Activated CD8-positive, alpha-beta T cell treated with anti-CD3 and anti-CD28 coated beads, Interleukin-2, amount 10 ng/mL, durations not matched to agents 7 days and 5 days (primary cell): ENCODE data around the gene KRTAP10-1. TPM values are rescaled to one million over a fixed set of nuclear protein-coding genes. Genes with fewer than 3 reads are reported as not detected.
"Not testable (repeated sequence)": the region's sequence is repeated elsewhere in the genome, so short reads cannot be mapped to it uniquely, and the experiment has no call there.

Experiments
- ATAC-seq: fragments of 150-1000 bp; cut with Tn5 transposase; one replicate; pipeline ENCODE4 v1.10.0; 2021; ENCODE audit warnings: moderate library complexity
- CTCF ChIA-PET: fragments of 350-600 bp; sonication (Branson Sonifier 250); formaldehyde crosslinking; loops from one replicate; lab custom pipeline; 2021; ENCODE audit warnings: antibody characterized with exemption; lab: Charles Lee
- POLR2A ChIA-PET: fragments of 350-600 bp; sonication (Branson Sonifier 250); formaldehyde crosslinking; loops from one replicate; lab custom pipeline; 2021; ENCODE audit warnings: antibody characterized with exemption; lab: Charles Lee
- DNase-seq: peaks from one replicate; pipeline ENCODE4 v3.0.0-alpha.2; 2020
- H3K27ac Mint-ChIP-seq: one replicate; pipeline ENCODE4 v1.8.0; 2021; ENCODE audit warnings: mild to moderate bottlenecking, mixed read lengths
- H3K27me3 Mint-ChIP-seq: one replicate; pipeline ENCODE4 v1.8.0; 2021; ENCODE audit warnings: low read depth, mixed read lengths
- H3K36me3 Mint-ChIP-seq: one replicate; pipeline ENCODE4 v1.8.0; 2021; ENCODE audit warnings: low read depth, mixed read lengths
- H3K4me1 Mint-ChIP-seq: one replicate; pipeline ENCODE4 v1.8.0; 2021; ENCODE audit warnings: low read depth, mixed read lengths
- H3K4me3 Mint-ChIP-seq: one replicate; pipeline ENCODE4 v1.8.0; 2021; ENCODE audit warnings: mild to moderate bottlenecking, mixed read lengths
- H3K9me3 Mint-ChIP-seq: one replicate; pipeline ENCODE4 v1.8.0; 2022; ENCODE audit warnings: mixed read lengths; ENCODE audit not compliant: insufficient read depth
- total RNA-seq, 2 experiments: library from RNA; stranded (reverse); gene quantifications; one replicate each; pipeline ENCODE4 v1.2.3, GENCODE V29; 2021

KRTAP10-1 gene, protein sequence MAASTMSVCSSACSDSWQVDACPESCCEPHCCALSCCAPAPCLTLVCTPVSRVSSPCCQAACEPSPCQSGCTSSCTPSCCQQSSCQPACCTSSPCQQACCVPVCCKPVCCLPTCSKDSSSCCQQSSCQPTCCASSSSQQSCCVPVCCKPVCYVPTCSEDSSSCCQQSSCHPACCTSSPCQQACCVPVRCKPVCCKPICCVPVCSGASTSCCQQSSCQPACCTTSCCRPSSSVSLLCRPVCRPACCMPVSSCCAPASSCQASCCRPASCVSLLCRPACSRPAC
- not detected for total RNA-seq

DNA sequence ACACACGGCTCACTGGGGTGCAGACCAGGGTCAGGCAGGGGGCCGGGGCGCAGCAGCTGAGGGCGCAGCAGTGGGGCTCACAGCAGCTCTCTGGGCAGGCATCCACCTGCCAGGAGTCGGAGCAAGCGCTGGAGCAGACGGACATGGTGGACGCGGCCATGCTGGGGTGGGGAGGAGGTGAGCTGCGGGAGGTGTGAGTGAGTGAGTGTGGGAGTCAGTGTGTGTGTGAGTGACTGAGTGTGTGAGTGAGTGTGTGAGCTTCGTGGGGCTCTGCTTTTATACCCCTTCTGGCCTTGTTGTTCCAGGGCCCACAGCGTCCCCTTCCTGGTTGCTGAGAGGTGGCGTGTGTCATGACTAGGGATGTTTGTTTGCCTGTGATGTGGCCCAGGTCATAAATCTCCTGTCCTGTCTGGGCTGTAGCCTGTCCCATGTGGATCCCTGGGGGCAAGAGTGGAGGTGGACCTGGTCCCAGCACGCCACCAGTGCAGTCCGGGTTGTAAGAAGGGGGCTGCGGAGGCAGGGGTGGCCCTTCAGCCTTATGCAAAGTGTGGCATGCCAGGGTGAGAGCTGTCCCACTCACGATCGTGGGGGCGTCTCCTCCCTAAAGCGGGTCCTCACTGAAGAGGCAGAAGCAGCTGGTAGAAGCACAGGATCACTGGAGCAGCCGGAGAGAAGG, at the start of gene KRTAP10-1:
TSS of gene KRTAP10-1 (minus strand) at position 205 of the 676 bp plus-strand sequence. CDS start at position 160, 45 bp downstream.
- Mint-ChIP-seq H3K27me3 (no peaks in the 10 kb centered on the region), H3K36me3 (no peaks in the 10 kb centered on the region), H3K9me3 (no peaks in the 10 kb centered on the region), H3K4me3 (no peak within 1 kb of the TSS), H3K4me1 (no peaks in the 10 kb centered on the region), H3K27ac (no peak within 1 kb of the TSS)
- POLR2A ChIA-PET, result no interaction called here
- ATAC-seq (no peak), DNase-seq (peak; percentile 12)
- CTCF ChIA-PET, result no interaction called here

DNA sequence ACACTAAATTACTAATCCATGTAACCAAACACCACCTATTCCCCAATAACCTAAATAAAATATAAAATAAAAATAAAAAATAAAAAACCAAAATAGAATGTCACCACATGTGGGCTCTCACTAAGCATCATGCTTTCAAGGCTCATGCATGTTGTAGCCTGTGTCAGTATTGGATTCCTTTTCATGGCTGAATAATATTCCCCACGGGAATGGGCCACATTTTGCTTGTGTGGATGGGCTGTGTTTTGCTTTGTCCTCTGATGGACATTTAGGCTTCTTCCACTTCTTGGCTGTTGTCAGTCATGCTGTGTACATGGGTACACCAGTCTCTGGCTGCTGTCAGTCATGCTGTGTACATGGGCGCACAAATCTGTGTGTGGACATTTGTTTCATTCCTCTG, 49.1 kb upstream of the KRTAP10-1 start:
- Mint-ChIP-seq H3K27ac (no peak overlapping the region), H3K9me3 (no peaks in the 10 kb centered on the region), H3K36me3 (no peaks in the 10 kb centered on the region), H3K4me3 (no peak overlapping the region), H3K4me1 (peaks cover 2% of the 10 kb centered on the region), H3K27me3 (peaks cover 28% of the 10 kb centered on the region)
- no peak for DNase-seq
- no peak for ATAC-seq
- POLR2A ChIA-PET, result no interaction called here
- CTCF ChIA-PET, result no interaction called here

DNA sequence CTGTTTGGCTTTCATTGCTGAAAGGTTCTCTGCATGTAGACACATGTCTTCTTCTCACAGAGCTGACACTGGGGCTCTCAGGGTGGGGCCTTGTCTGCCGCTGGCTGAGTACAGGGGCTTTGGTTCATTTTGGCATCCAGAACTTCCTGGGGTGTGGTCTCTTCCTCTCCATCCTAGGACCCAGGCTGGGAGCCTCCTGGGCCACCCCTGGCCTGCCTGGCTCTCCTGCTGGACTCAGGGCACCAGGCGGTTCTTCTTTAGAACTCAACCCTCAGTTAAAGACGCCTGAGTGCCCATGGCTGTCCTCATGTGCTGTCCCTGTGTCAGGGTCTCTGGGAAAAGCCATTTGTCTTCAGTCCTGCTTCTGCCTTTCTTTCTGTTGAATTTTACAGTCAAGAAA, 45.9 kb upstream of the KRTAP10-1 start:
- peaks cover 17% of the 10 kb centered on the region for H3K9me3 Mint-ChIP-seq
- H3K27me3 Mint-ChIP-seq, result peaks cover 30% of the 10 kb centered on the region
- H3K27ac Mint-ChIP-seq, result no peak overlapping the region
- DNase-seq (no peak), ATAC-seq (no peak)
- ChIA-PET POLR2A (no interaction called here), CTCF (no interaction called here)
- peaks cover 3% of the 10 kb centered on the region for H3K4me1 Mint-ChIP-seq
- H3K36me3 Mint-ChIP-seq, result no peaks in the 10 kb centered on the region
- H3K4me3 Mint-ChIP-seq, result no peak overlapping the region

DNA sequence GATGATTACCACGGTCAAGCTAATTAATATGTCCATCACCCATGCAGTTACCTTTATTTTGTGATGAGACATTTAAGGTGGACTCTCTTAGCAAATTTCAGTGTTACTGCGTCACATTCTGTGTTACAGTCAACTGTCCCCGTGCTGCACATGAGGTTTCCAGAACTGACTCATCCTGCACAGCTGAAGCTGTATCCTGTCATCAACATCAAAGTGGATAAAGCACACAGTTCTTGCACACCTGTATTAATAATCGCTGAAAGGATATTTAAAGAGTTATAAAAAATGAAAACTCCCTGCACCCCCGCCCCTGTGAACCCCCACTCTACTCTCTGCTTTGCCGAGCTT, 43.8 kb upstream of the KRTAP10-1 start:
- ChIA-PET POLR2A (no interaction called here), CTCF (interaction anchor here (1.2 kb wide), 1 partner anchor 210 kb away, joined by 3 read pairs; no protein-coding TSS in a partner anchor)
- DNase-seq (no peak), ATAC-seq (no peak)
- Mint-ChIP-seq H3K27ac (no peak overlapping the region), H3K4me3 (no peak overlapping the region), H3K4me1 (peaks cover 3% of the 10 kb centered on the region), H3K9me3 (peaks cover 18% of the 10 kb centered on the region), H3K36me3 (peaks cover 4% of the 10 kb centered on the region), H3K27me3 (peaks cover 30% of the 10 kb centered on the region)

DNA sequence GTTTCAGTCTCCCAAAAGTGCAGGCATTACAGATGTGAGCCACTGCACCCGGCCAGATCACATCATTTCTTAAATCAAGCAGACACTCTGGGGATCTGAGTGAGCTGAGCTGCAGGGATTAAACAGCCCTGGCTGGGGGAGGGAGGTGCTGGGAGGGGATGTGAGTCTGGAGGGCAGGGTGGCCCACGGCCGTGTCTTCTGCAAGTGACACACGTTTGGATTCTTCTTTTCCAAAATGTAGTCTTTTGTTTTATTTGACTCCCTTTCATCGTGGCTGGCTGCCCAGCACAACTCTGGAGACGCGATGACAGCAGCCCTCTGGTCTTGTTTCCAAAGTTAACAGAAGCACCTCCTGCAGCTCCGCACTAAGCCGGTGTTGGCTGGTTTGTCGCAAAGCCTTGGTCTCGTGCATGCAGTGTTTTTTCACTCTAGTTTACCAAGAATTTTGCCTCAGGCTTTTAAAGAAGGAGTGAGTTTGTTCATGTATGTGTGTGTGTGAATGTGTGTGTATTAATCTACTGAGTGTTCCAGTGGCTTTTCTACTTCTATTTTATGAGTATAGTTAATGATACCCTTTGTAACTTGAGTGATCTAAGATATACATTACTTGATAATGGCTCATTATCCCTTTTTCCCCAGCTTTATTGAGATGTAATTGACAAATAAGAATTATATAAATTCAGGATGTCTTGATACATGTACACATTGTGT, 43.2 kb upstream of the KRTAP10-1 start:
- CTCF ChIA-PET, result no interaction called here

DNA sequence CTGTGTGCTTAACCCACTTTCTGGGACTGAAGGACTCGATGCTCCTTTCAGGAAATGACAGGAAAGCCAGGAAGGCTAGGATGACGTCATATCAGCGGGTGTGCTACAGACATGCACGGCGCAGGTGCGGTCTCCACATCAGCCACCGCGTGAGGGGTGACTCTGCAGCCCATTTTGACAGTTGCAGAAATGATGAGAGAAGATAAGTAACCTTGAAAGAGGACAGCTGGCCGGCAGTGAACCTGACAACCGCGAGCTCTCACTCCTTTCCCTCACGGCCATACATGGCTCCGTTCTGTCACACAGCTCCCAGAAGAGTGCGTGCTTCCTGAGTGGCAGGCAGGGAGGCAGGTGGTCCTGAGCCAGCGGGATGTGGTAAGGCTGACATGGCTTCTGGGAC, 42.1 kb upstream of the KRTAP10-1 start:
- POLR2A ChIA-PET, result no interaction called here
- Mint-ChIP-seq H3K9me3 (peaks cover 28% of the 10 kb centered on the region), H3K4me1 (peaks cover 3% of the 10 kb centered on the region), H3K27ac (no peak overlapping the region), H3K36me3 (peaks cover 4% of the 10 kb centered on the region), H3K27me3 (peaks cover 19% of the 10 kb centered on the region), H3K4me3 (no peak overlapping the region)
- ATAC-seq (no peak), DNase-seq (no peak)
- CTCF ChIA-PET, result no interaction called here

More for the DNA sequence above, 43.2 kb upstream of the KRTAP10-1 start:
- H3K4me1 Mint-ChIP-seq, result peaks cover 3% of the 10 kb centered on the region
- peaks cover 28% of the 10 kb centered on the region for H3K27me3 Mint-ChIP-seq
- H3K36me3 Mint-ChIP-seq, result peaks cover 4% of the 10 kb centered on the region
- no peak overlapping the region for H3K27ac Mint-ChIP-seq
- no peak overlapping the region for H3K4me3 Mint-ChIP-seq
- H3K9me3 Mint-ChIP-seq, result peaks cover 20% of the 10 kb centered on the region
- no peak for ATAC-seq
- DNase-seq, result no peak
- POLR2A ChIA-PET, result no interaction called here

DNA sequence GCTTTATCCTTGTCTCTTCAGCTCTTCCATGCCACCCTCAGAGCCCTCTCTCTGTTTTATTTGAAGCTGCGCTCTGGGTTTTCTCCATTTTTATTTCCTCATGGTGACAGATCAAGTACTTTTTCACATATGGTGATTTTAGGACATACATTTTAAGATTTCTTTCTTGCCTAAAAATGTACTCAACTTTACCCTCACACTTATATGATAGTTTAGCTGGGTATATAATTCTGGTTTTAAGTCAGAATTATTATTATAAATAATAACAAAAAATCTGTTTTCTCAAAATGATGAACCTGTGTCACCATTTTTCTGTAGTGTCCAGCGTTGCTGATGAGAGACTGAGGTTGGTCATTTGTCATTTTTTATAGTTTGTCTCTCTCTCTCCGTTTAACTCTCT, 41.2 kb upstream of the KRTAP10-1 start:
- H3K36me3 Mint-ChIP-seq, result peaks cover 4% of the 10 kb centered on the region

DNA sequence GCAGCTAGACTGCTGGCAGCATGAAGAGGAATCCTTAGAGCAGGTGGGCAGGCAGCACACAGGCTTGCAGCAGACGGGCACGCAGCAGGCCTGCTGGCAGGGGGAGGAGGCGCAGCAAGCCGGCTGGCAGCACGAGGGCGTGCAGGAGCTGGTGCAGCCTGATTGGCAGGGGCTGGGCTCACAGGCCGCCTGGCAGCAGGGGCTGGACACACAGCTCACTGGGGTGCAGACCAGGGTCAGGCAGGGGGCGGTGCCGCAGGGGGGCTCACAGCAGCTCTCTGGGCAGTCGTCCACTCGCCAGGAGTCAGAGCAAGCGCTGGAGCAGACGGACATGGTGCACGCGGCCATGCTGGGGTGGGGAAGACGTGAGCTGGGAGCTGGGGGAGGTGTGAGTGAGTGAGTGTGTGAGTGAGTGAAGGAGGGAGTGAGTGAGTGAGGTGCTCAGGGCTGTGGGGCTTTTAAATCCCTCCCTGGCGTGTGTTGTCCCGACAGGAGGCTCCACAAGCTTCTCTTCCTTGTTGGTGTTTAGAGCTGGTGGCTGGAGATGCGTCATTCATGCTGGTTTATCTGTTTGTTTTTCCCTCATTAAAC, 40.3 kb upstream of the KRTAP10-1 start, which contains the start of gene KRTAP10-5:
TSS of gene KRTAP10-5 (minus strand) at position 374 of the 591 bp plus-strand sequence. CDS start at position 348, 26 bp downstream.
- peaks cover 35% of the 10 kb centered on the region for H3K9me3 Mint-ChIP-seq
- POLR2A ChIA-PET, H3K4me3 Mint-ChIP-seq, H3K27me3 Mint-ChIP-seq, ATAC-seq, DNase-seq, H3K4me1 Mint-ChIP-seq, CTCF ChIA-PET, H3K27ac Mint-ChIP-seq, H3K36me3 Mint-ChIP-seq: not testable (repeated sequence)

More for the DNA sequence above, 41.2 kb upstream of the KRTAP10-1 start:
- CTCF ChIA-PET, result no interaction called here
- ATAC-seq (no peak), DNase-seq (no peak)
- H3K9me3 Mint-ChIP-seq, result peaks cover 33% of the 10 kb centered on the region
- POLR2A ChIA-PET, result no interaction called here
- H3K27me3 Mint-ChIP-seq, result peaks cover 11% of the 10 kb centered on the region
- no peak overlapping the region for H3K27ac Mint-ChIP-seq
- H3K4me1 Mint-ChIP-seq, result peaks cover 3% of the 10 kb centered on the region
- H3K4me3 Mint-ChIP-seq, result no peak overlapping the region

DNA sequence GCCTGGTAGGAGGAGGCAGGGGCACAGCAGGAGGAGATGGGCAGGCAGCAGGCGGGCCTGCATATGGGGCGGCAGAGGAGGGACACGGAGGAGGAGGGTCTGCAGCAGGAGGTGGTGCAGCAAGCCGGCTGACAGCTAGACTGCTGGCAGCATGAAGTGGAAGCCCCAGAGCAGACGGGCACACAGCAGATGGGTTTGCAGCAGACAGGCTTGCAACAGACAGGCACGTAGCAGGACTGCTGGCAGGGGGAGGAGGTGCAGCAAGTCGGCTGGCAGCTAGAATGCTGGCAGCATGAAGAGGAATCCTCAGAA, 39.8 kb upstream of the KRTAP10-1 start:
- H3K27me3 Mint-ChIP-seq, result peaks cover 4% of the 10 kb centered on the region
- ChIA-PET CTCF (no interaction called here), POLR2A (no interaction called here)
- DNase-seq (no peak), ATAC-seq (no peak)
- H3K4me1 Mint-ChIP-seq, result peaks cover 3% of the 10 kb centered on the region
- H3K36me3 Mint-ChIP-seq, result peaks cover 4% of the 10 kb centered on the region
- H3K4me3 Mint-ChIP-seq, result no peak overlapping the region
- H3K27ac Mint-ChIP-seq, result no peak overlapping the region
- H3K9me3 Mint-ChIP-seq, result peaks cover 37% of the 10 kb centered on the region

DNA sequence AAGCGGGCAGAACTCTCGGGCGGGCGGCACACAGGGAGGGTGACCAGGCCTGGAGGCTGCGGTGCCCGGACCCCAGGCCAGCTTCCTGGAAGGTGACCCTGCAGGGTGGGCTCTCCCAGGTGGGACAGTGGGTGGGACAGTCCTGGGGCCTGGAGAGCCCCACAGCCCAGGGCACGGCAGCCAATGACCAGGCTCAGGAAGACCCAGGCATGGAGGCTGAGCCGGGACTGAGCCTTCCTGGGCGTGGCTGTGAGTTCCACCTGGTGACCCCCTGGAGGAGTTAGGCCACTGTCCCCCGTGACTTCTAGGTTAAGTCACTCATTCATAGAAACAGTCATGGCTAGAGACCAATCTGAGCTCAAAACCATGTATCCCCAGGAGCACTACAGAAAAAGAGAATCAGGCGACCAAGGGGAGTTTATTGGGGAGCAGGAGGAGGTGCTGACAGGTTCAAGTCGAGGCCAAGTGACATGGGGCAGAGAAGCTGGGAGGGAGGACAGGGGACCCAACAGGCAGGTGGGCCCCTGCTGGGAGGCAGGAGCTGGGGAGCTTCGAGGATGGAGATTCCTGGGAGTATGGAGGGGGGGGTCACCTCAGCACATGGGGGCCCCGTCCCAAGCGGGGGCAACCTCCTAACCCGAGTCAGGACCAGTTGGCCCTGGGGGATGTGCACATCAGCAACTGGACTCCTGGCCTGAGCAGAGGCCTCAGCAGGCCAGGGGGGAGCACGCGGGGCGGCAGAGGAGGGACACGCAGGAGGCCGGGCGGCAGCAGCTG, 39.2 kb upstream of the KRTAP10-1 start:
- ChIA-PET CTCF (no interaction called here), POLR2A (no interaction called here)
- Mint-ChIP-seq H3K36me3 (peaks cover 4% of the 10 kb centered on the region), H3K4me1 (peaks cover 3% of the 10 kb centered on the region), H3K27ac (no peak overlapping the region), H3K27me3 (peaks cover 6% of the 10 kb centered on the region), H3K9me3 (peaks cover 37% of the 10 kb centered on the region), H3K4me3 (no peak overlapping the region)
- ATAC-seq (no peak), DNase-seq (no peak)

DNA sequence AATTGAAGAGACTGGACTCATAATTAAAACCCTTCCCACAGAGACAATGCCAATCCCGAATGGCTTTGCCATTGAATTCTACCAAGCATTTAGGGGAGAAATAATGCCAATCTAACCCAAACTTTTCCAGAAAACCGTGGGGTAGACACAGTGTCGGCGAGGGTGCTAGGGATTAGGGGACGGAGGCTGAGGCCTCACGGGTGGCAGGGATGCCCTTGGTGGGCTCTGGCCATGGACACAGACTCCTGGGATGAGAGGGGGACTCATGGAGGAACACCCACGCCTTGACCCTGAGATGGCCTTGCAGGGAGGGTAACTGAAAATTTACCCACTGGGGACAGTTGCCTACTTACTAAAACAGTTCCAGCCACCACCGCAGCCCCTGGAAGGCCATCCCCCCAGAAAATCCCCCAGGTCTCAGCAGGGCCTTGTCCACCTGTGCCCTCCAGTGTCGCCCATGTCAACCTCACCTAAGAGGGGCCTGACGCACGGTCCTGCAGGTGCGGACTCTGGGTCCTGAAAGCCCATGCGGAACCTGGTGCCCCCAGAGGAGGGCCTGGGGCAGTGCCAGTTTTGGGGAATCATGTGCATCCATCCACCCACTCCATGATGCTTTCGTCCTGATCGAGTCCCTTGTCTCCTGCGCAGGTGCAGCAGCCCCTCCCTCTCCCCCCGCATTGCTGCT, 38.5 kb upstream of the KRTAP10-1 start:
- ATAC-seq (no peak), DNase-seq (no peak)
- ChIA-PET POLR2A (no interaction called here), CTCF (no interaction called here)
- H3K27me3 Mint-ChIP-seq, result peaks cover 4% of the 10 kb centered on the region
- no peak overlapping the region for H3K27ac Mint-ChIP-seq
- H3K36me3 Mint-ChIP-seq, result peaks cover 4% of the 10 kb centered on the region
- H3K4me3 Mint-ChIP-seq, result no peak overlapping the region
- H3K9me3 Mint-ChIP-seq, result peaks cover 37% of the 10 kb centered on the region
- no peaks in the 10 kb centered on the region for H3K4me1 Mint-ChIP-seq
